SU-DHL-6 (cell line): ENCODE measurements around the gene CDK18.

ENCODE experiments used
- EZH2phosphoT487 ChIP-seq: fragments of 200-600 bp; sonication (generic), shearing (Covaris generic); conservative IDR thresholded peaks from 2 replicates; pipeline ENCODE4 v1.6.1; 2018; ENCODE audit warnings: mild to moderate bottlenecking, antibody characterized with exemption, low read length, moderate library complexity, mixed read lengths
- TF ChIP-seq, protein P1 (sequence below): fragments of 200-600 bp; sonication (generic); IDR thresholded peaks from one replicate; pipeline ENCODE4 v1.5.1; 2017; ENCODE audit warnings: antibody characterized with exemption, mild to moderate bottlenecking, low read length, moderate library complexity; ENCODE audit not compliant: insufficient read depth, poor library complexity, severe bottlenecking

DNA sequence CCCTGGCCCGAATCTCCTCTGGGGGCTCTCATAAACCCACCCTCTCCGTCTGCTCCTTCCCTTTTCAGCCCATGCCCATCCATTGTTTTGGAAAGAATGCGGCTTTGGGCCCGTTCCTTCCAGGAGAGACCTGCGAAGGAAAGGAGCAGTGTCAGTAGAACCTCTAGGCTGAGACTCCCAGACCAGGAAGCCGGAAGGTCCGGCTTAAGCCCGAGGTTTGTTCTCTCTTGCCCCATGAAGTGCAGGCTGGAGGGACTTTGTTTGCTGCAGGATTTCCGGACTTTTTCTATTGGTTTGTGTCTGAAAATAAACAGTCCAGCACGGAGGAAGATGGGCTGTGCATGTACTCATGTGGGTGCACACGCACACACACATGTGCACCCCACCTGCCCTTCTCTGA is 77.6 kb downstream of the CDK18 start:
- TF ChIP-seq, protein P1, sequence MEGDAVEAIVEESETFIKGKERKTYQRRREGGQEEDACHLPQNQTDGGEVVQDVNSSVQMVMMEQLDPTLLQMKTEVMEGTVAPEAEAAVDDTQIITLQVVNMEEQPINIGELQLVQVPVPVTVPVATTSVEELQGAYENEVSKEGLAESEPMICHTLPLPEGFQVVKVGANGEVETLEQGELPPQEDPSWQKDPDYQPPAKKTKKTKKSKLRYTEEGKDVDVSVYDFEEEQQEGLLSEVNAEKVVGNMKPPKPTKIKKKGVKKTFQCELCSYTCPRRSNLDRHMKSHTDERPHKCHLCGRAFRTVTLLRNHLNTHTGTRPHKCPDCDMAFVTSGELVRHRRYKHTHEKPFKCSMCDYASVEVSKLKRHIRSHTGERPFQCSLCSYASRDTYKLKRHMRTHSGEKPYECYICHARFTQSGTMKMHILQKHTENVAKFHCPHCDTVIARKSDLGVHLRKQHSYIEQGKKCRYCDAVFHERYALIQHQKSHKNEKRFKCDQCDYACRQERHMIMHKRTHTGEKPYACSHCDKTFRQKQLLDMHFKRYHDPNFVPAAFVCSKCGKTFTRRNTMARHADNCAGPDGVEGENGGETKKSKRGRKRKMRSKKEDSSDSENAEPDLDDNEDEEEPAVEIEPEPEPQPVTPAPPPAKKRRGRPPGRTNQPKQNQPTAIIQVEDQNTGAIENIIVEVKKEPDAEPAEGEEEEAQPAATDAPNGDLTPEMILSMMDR: no peak
- no peak for TF ChIP-seq EZH2phosphoT487
